GM10248 (cell line): Measurements from ENCODE around the gene FEZF2.

Source experiments
- CTCF ChIA-PET: fragments of 300-600 bp; sonication (Branson Sonifier 250); formaldehyde crosslinking; extraction: SDS; loops from one replicate; lab custom pipeline; 2021; ENCODE audit warnings: antibody characterized with exemption; lab: Yijun Ruan, JAX
- POLR2A ChIA-PET: fragments of 350-650 bp; sonication (Branson Sonifier 250); formaldehyde crosslinking; extraction: SDS; loops from one replicate; lab custom pipeline; 2020; ENCODE audit warnings: antibody characterized with exemption; lab: Yijun Ruan, JAX
- DNase-seq: peaks from one replicate; pipeline ENCODE4 v3.0.0; 2012; ENCODE audit errors: extremely low spot score
- CTCF ChIP-seq: IDR thresholded peaks from 2 replicates; pipeline ENCODE4 v1.5.1; 2012; ENCODE audit warnings: mild to moderate bottlenecking, low read depth; ENCODE audit errors: extremely low read depth, missing control alignments, control extremely low read depth

FEZF2 gene

GRCh38 chr3:62387251-62387650 lies 13.9 kb upstream of the FEZF2 start:
- POLR2A ChIA-PET: no interaction called here
- no peak for DNase-seq
- CTCF ChIA-PET: interaction anchor here (1.3 to 1.5 kb wide), 2 partner anchors 22 to 186 kb away, joined by 3 read pairs; no protein-coding TSS in a partner anchor
- no peak for TF ChIP-seq CTCF

- TF ChIP-seq CTCF: no peak
- no peak for DNase-seq
- POLR2A ChIA-PET: no interaction called here
- CTCF ChIA-PET: no interaction called here
Observed at GRCh38 chr3:62379321-62379798, 6.0 kb upstream of the FEZF2 start.

GRCh38 chr3:62378921-62379320 lies 5.6 kb upstream of the FEZF2 start:
- ChIA-PET CTCF (no interaction called here), POLR2A (no interaction called here)
- no peak for DNase-seq
- no peak for TF ChIP-seq CTCF

- no peak for DNase-seq
- CTCF ChIA-PET: no interaction called here
- TF ChIP-seq CTCF: no peak
- POLR2A ChIA-PET: no interaction called here
Observed at GRCh38 chr3:62378311-62378789, 5.0 kb upstream of the FEZF2 start.

GRCh38 chr3:62376906-62377877 lies 3.8 kb upstream of the FEZF2 start:
- no peak for TF ChIP-seq CTCF
- no peak for DNase-seq
- CTCF ChIA-PET: no interaction called here
- POLR2A ChIA-PET: no interaction called here

GRCh38 chr3:62376454-62376720 lies 3.0 kb upstream of the FEZF2 start:
- CTCF ChIA-PET: no interaction called here
- POLR2A ChIA-PET: no interaction called here
- no peak for DNase-seq
- TF ChIP-seq CTCF: no peak
